HG03139 (cell line): ENCODE measurements around the gene KDELR3.

ENCODE experiments used
- ATAC-seq: cut with Tn5 transposase; IDR thresholded peaks from one replicate; pipeline ENCODE4 v1.9.1; 2021; ENCODE audit not compliant: unreplicated experiment

The KDELR3 gene

DNA sequence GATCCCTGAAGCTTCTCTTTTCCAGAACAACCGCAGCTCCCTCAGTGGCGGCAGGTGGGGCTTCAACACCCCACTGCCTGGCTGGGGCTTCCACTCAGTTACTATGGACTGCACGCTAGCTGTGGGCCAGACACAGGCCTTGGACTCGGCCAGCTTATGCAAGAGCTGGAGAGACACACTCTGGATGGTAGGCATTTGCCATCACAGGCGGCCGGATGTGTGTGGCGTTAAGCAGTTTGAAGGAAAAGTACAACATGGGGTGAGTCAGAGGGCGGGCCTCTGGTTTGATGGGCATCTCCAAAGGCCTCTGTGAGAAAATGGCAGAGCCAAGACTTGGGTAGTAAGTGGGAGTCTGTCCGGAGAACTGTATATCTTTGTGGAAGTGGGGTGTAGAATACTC, 30.5 kb upstream of the KDELR3 start:
- ATAC-seq = no peak

DNA sequence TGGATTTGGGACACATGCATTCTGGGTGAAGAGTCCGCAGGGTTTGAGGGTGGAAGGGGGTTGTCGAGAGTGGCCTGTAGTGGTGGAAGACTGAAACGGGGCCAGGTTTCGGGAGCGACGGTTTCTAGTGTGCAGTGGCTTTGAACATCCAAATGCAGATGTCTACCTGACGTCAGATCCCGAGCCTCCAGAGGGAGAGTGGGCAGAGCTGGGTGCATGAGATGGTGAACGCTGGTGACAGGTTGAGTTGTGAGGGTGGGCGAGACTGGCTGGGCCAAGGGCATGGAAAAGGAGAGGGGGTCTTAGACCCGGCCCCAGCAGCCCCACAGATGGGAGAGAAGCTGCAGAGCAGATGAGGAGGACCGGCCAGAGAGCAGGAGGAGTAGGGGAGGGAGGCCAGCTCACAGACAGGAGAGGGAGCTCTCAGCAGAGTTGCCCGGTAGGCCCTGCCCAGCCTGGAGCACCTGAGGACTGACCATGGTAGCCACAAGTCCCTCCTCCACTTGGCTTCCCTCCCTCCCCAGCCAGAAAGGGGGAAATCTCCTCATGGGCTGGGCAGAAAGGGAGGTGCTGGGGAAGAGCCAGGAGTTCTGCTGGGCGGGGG, 27.0 kb upstream of the KDELR3 start:
- ATAC-seq = no peak

DNA sequence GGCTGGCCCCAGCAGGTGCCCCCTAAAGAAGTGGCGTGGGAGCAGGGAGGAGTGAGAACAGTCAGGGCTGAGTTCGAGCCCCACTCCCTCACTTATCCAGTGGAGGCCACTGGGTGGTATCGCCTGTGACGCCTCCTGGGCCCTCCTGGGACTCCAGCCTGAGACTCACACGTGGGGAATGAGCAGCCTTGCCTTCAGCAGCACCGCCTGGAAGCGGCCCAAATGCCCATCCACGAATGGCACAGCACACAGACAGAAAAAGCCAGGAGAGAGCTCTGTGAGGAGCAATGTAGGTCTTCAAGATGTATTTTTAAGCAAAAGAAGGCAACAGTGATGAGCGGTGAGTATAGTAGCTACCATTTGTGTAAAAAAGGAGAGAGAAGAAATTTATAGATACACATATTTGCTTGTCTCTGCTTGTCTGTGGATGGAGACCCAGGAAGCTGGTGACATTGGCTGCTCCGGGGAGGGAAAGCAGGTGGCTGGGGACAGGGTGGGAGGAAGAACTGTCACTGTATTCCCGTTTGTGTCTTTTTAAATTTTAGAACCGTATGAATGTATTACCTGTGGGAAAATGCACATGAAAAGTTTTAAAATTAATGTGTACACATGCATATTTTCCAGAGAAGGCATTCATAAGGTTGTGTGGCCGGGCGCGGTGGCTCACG, 26.1 kb upstream of the KDELR3 start:
- ATAC-seq = no peak

DNA sequence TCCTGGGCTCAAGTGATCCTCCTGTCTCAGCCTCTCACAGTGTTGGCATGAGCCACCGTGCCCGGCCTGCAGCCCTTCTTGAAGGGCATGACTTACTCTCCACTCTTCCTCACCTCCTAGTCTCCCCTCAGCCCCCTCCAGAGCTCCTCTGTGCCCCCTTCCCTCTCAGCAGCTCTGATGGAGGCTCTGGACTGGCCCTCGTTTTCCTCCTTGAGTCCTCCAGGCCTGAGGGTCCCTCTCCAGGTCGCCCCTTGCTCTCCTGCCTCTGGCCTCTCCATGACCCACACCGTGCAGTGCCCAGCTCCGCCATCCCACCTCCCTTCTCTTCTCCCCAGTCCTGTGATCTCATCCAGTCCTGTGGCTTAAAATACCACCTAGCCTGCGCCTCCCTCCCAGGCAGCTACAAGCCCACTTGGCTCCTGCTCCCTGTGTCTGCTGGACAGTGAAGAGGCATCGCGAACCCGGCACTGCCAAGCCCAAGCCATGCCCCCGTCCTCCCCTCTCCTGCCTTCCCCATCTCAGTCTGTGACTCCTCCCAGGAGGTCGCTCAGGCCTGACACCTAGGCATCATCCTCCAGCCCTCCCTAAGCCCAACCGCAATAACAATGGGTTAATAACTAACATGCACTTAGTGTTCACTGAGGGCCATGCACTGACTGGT, 24.8 kb upstream of the KDELR3 start:
- no peak for ATAC-seq

DNA sequence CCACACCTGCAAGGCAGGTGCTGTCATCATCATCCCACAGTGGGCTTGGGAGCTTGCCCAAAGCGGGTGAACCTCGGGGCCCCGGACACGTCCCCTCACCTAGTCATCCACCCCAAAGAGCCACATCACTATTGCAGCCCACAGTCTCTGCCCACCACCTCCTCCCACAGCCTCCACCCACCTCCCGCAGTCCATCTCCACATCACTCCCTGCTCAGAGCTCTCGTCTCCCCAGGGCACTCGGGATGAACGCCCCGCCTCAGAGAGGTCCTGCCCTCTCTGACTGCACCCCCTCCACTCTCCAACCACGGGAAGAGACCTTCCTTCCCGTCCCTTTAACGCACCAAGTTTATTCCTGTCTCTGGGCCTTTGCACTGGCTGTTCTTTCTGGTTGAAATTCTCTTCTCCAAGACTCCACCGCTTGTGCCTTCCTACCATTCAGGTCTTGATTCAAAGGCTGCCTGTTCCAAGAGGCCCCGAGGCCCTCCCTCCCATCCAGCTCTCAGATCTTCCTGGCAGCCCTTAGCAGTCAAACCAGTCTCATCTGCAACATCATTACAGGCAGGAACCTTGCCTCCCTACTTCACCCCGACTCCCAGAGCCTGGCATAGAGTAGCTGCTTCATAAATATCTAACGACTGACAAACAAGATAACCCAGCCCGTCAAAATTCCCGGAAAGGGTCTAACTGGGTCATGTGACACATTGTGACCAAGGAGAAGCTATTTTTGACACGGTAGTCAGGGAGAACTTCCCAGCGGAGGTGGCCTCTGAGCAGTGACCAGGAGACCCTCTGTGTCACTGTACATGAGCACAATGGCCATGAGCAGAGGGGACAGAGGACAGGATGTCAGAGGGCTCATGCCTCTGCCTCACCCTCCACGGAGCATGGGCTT, 24.0 kb upstream of the KDELR3 start:
- no peak for ATAC-seq

DNA sequence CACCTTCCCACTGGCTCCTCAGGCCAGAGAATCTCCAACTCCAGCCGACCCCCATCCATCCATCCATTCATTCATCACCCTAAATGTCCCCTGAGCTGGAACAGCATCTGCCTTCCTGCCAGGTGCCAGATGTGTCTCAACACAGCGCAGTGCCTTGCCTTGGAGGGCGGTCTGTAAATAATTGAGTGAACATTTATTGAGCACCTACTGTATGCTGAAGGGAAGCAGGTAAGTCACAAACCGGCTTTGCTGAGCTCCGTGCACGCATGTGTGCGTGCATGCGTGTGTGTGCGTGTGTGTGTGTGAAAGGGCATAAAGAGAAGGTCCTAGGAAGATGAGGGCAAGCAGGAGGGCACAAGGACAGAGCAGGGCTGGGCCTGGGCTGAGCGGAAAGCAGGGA, 23.1 kb upstream of the KDELR3 start:
- no peak for ATAC-seq

DNA sequence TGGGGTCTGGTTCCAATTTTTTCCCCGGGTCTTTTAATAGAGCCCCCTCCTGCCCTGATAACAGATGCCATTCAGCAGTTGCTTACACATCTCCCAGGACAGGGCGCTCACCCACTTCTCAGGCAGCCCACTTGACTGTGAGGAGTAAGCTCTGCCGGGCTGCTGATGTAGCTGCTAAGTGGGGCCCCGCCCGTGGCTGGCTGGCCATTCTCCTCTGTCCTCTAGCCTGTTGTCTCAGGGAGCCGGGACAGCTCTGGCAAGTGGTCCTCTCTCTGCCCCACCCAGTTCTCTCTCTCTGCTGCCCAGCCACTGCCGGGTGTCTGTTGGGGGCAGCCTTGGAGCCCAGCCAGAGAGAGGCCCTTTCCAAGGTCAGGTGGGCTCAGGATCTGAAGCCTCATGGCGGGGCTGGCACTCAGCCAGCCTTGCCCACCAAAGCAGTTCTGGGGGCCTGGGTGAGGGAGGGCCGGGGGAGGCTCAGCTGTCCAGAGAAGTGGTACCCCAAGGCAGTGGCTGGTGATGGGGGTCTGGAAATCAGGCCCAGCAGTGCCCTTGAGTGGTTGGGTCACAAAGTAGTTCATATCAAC, 21.8 kb upstream of the KDELR3 start:
- no peak for ATAC-seq

DNA sequence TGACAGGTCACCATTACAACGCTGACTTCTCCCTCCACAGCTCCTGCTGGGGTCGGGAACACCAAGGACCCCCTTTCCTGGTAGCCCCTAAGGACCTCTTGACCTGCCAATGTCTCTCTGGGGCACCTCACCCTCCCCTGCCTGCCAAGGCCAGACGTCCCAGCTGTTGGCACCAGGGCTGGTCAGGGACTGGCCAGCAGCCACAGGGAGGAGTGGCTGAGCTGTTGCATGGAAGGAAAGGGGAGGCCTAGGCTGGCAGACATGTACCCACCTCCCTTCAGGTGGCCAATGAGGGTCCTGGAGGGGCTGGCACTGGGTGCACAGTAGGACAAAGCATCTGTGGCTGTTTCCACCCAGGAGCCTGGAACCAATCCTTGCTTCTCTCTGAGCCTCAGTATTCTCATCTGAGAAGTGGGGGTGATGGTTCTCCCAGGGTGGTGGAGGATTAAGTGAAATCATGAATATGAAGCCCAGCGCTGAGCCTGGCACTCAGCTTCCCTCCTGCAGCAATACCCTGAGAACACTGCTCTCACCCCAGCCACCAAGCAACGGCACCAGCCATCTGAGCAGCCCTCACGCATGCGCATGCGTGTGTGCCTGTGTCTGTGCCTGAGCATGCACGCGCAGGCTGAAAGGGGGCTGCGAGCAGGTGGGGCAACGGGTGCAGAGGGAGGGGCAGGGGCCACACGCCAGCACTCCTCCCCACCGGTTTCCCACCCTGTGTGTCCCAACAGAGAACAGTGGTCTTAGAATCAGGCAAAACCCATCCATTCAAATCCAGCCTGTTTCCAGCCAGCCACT, 18.8 kb upstream of the KDELR3 start:
- no peak for ATAC-seq

DNA sequence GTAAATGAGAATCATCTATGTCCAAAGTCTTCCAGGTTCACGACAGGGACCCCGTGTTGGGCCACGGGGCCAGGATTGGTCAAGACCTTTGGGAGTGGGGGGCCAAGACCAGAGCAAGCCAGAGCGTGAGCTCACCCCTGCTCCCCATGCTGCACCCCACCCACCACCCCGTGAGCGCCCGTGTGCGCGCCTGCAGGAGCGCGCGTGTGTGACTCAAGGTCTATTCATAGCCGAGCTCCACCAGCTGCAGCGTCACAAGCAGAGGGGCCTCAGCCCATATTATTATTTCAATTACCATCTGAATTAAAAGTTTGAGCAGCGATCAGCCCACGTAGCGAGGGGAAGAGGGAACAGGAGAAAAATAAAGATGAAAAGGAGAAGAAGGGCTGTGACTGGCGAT, 18.1 kb upstream of the KDELR3 start:
- ATAC-seq = no peak

DNA sequence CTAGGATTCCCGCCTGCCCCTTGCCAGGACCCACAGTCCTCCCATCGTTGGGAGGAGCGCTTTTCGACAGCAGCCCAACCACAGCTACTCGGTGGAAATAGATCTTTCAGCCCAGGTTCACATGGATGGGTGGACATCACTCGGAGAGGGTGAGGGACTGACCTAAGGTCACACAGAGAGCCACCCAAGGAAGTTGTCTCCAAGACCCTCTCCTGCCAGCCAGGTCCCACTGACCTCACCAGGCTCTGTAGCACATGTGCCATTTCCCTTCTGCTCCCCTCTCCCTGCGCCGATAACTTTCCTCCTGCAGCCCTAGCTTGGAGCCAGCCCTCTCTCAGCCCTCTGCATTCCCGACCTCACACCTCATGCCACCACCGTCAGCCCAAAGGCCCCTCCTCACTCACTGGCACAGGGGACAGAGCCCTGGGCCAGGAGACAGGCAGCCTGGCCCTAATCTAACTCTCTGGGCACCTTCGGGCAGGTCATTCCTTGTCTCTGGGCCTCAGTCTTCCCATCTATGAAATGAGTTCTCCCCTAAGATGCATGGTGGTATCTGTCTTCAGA, 17.6 kb upstream of the KDELR3 start:
- no peak for ATAC-seq

DNA sequence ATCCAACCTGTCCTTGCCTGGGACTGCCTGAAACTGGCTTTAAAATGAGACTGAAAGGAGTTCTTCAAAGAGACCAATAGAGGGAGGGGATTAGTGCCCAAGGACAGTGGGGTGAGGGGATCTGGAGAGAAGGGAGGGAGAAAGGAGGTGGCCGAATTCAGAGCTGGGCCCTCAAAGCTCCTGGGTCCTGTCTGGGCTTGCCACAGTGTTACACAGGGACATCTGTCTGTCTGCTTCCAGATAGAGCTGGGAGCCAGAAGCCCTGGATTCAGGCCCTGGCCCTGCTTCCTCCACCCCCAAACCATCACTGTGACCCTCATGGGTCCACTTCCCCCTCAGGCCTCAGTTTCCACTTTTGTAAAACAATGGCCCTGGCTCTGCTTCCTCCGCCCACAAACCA, 16.5 kb upstream of the KDELR3 start:
- no peak for ATAC-seq

DNA sequence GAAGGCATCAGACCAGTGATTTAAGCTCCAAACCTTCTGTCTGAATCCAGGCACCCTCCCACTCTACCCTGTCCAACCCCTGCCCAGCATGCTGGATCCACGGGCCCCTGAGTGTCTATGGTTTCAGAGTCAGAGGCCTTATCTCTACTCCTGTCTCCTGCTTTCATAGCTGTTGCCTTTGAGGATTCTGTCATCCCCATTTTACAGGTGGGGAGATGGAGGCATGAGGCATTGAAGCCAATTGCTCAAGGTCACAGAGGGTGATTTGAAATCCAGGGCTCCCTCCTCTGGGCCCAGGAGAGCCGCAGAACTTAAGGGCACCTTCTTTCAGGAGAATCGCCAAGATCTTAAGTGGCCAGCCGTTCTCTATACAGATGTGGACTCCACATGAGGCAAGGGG, 16.0 kb upstream of the KDELR3 start:
- ATAC-seq = no peak

DNA sequence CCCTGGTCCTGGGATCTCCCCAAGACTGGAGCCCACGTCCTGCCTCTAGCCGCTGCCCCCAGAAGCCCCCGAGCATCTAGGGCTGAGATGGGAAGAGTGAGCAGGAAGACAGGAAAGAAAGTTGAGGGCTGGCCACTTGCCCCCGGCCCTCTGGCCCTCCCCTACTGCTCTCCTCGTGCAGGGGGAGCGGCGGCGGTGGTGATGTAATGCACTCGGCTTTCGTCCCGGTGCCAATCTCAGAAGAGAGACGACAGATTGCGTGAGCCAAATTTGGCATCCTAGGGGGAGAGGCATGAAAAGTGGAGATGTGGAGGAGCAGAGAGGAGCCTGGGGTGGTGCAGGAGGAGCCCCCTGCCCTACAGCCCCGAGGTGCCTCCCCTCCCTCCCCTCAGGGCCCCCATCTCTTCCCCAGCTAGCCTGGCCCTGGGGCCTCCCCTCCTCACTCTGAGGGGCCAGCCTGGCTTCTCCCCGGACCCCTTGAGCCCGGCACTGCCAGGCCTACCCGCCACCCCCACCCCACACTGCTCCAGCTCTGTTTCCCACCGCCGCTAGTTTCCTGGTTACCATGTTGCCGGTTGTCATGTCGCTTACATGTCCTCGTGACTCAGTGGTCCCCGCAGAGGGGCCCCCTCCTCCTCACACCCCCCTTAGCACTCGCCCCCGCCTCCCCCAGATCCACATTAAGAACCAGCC, 15.4 kb upstream of the KDELR3 start:
- no peak for ATAC-seq

DNA sequence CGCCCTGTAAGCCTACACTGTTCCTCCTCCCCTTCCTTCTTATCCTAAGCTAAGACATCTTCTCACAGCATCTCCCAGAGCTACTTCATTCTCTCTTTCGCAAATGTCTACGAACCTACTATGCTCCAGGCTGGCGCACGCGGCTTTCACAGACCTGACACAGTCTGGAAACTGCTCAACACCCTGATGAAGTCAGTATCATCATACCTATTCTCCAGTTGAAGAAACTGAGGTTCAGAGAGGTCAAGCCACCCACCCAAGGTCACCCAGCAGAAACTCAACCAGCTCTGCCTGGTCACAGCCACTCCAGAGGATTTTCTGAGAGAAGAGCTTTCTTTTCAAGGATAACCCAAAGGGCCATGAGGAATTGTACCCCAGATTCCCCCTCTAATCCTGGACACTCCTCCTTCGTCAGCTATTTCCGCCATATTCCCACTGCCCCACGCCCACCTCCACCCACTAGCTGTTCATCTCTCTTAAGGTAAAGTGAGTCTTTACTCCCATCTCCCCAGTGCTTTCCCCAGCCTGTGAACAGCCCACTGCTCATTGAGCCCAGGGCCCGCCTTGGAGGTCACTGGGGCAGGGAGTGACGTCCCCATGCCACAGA, 14.7 kb upstream of the KDELR3 start:
- ATAC-seq = no peak

DNA sequence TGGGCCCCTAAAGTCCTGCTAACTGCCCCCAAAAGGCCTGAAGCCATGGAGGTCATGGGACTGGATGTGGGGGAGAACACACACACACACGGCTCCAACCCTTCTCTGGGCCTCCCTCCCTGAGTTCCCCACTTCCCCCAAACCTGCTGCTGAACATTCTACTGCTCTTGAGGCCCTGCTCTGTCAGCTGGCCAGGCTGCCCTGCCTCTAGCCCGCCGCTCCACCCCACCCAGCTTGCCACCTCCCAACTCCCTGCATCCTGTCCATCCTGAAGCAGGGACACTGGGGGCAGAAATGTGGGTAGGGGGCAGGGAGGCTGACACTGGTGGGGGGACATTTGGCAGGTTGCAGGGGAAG, 13.9 kb upstream of the KDELR3 start:
- no peak for ATAC-seq

DNA sequence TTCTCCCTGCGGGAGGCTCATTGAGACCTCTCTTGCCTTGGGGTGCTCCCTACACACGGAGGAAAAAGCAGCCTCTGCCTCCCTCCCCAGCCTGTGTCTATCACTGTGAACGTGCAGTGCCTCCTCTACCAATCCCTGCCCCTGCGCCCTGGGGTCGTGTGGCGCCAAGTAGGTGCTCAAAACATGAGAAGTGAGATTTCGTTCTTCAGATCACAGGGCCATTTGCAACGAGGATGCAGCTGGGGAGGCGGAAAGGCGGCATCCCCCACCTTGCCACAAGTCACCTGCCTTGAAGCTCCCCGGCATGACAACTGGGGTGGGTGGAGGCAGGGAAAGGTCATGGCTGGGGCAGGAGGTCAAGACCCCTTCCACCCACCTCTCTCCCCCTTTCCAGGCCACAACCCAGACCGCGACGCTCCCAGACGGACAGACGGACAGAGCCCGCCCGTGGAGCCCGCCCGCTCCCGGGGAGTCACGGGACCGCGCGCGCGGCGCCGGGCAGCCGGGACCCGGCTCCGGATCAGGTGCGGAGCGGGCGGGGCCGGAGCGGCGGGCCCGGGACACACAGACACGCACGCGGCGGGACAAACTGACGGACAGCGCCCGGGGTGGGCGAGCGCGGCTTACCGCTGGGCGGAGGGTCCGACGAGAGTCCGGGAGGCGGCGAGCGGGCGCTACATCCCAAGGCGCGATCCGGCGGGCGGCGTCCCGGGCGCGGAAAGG, 13.4 kb upstream of the KDELR3 start:
- ATAC-seq = no peak

DNA sequence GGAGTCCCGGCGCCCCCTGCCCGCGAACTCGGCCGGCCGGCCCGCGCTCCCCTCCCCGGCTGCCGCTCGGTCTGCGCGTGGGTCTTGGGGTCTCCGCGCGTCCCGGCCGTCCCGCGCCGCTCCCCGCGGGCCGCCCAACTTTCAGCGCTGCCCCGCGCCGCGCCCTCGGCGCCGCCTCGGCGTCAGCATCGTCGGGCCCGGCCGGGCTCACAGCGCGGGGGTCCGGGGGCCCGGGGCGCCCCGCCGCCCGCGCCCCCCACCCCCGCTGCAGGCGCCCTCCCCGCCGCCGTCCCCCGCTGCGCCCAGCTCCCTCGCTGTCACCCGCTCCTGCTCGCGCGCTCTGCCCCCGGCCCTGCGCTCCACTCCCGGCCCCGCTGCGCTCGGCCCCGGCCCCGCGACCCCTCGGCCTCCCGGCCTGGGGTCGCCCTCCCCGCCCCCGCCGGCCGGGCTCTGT, 12.8 kb upstream of the KDELR3 start, which contains the start of gene KCNJ4:
KCNJ4 (minus strand) TSS at position 124 of the 454 bp plus-strand sequence. CDS start 27,067 bp downstream, outside the sequence.
- ATAC-seq = no peak

DNA sequence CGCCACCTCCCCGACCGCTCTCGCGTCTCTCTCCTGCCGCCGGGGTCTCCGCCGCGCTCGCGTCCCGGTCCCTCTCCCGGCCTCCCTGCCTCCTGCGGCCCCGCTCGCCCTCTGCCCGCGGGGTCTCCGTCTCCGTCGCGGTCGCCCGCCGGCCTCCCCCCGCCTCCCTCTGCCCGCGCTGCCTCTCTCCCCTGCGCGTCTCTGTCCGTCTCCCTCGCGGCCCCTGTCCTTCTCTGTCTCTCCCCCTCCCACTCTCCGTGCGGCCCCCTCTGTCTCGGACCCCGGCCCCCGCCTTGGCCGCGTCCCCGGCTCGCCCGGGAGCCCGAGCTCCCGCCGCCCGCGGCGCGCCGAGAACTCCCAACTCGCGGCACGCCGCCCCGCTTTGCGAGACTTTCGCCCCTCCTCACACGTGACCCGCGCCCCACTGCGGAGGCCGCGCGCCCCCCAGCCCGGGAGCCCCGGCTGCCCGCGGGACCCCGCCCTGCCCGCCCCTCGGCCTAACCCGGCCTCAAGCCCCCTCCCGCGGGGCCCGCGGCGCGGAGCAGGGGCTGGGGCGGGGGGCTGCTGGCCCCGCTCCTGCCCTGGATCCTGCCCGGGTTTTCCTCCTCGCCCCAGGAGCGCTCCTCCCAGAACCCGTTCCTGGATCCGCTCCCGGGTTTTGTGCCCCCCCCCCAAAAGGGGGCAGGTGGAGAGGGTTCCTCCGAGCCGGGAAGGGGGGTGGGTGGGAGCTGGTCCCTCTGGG, 12.2 kb upstream of the KDELR3 start:
- ATAC-seq = no peak
